IMR-90 (cell line): ENCODE results near the gene PTPRCAP. TPM values are rescaled to one million over a fixed set of nuclear protein-coding genes. Genes with fewer than 3 reads are reported as not detected.

ENCODE experiments used
- ATAC-seq: fragments of 200-7000 bp; cut with Tn5 transposase; 2 replicates; pipeline ENCODE4 v1.9.1; 2020; ENCODE audit warnings: low read depth, mild to moderate bottlenecking, moderate library complexity
- BruUV-seq: library from RNA; stranded (reverse); fragments of 400-500 nt; replicated peaks from 2 replicates; lab custom pipeline; 2021; lab: Mats Ljungman, UMichigan
- CTCF ChIA-PET: fragments of 300-600 bp; formaldehyde crosslinking; extraction: SDS; loops from one replicate; lab custom pipeline; 2021; ENCODE audit warnings: antibody characterized with exemption; lab: Yijun Ruan, JAX
- POLR2A ChIA-PET: fragments of 300-600 bp; sonication (Branson Sonifier 250); formaldehyde crosslinking; loops from one replicate; lab custom pipeline; 2022; ENCODE audit warnings: antibody characterized with exemption; ENCODE audit not compliant: unreplicated experiment; lab: Charles Lee
- DNase-seq: peaks from one replicate; pipeline ENCODE4 v3.0.0; 2013
- H2AFZ ChIP-seq: replicated peaks from 2 replicates; pipeline ENCODE3; 2013; ENCODE audit warnings: low read length, mild to moderate bottlenecking; ENCODE audit not compliant: poor library complexity
- H2AK5ac ChIP-seq: 2 replicates; pipeline ENCODE4 v1.6.1; 2013; ENCODE audit warnings: low read depth, low read length, inconsistent platforms
- H2AK9ac ChIP-seq: replicated peaks from 2 replicates; pipeline ENCODE3; 2013; ENCODE audit warnings: mild to moderate bottlenecking, low read depth, low read length, moderate library complexity; ENCODE audit not compliant: poor library complexity
- H2BK120ac ChIP-seq: 2 replicates; pipeline ENCODE4 v1.6.1; 2013; ENCODE audit warnings: low read depth, low read length, inconsistent platforms
- H2BK15ac ChIP-seq: 3 replicates; pipeline ENCODE4 v1.6.1; 2013; ENCODE audit warnings: low read depth, low read length, inconsistent platforms
- H2BK20ac ChIP-seq: 2 replicates; pipeline ENCODE4 v1.6.1; 2013; ENCODE audit warnings: low read depth, mild to moderate bottlenecking, inconsistent platforms, low read length, moderate library complexity
- H2BK5ac ChIP-seq: 2 replicates; pipeline ENCODE4 v1.6.1; 2013; ENCODE audit warnings: mild to moderate bottlenecking, low read depth, low read length, inconsistent platforms; ENCODE audit not compliant: poor library complexity, severe bottlenecking
- H3K14ac ChIP-seq: replicated peaks from 2 replicates; pipeline ENCODE4 v1.6.1; 2013; ENCODE audit warnings: low read depth, low read length, inconsistent platforms
- H3K18ac ChIP-seq: 2 replicates; pipeline ENCODE4 v1.6.1; 2013; ENCODE audit warnings: low read depth, low read length, control low read depth
- H3K23ac ChIP-seq: 2 replicates; pipeline ENCODE4 v1.6.1; 2013; ENCODE audit warnings: low read depth, low read length, inconsistent platforms
- H3K27ac ChIP-seq: 2 replicates; pipeline ENCODE4 v1.5.1; 2013; ENCODE audit warnings: mild to moderate bottlenecking, control low read depth, low read length; ENCODE audit not compliant: insufficient read depth
- H3K27me3 ChIP-seq: 2 replicates; pipeline ENCODE4 v1.6.1; 2013; ENCODE audit warnings: low read length; ENCODE audit not compliant: control insufficient read depth, insufficient read depth
- H3K36me3 ChIP-seq: 2 replicates; pipeline ENCODE4 v1.6.1; 2013; ENCODE audit warnings: low read length, mixed read lengths; ENCODE audit not compliant: control insufficient read depth, insufficient read depth
- H3K4ac ChIP-seq: 2 replicates; pipeline ENCODE4 v1.6.1; 2013; ENCODE audit warnings: low read depth, low read length, inconsistent platforms
- H3K4me1 ChIP-seq: 2 replicates; pipeline ENCODE4 v1.6.1; 2013; ENCODE audit warnings: low read length, mixed read lengths; ENCODE audit not compliant: control insufficient read depth, insufficient read depth
- H3K4me2 ChIP-seq: 2 replicates; pipeline ENCODE4 v1.6.1; 2013; ENCODE audit warnings: low read depth, mild to moderate bottlenecking, control low read depth, low read length, moderate library complexity
- H3K4me3 ChIP-seq: 2 replicates; pipeline ENCODE4 v1.5.1; 2013; ENCODE audit warnings: low read depth, mild to moderate bottlenecking, control low read depth, low read length, moderate library complexity; ENCODE audit not compliant: insufficient read depth
- H3K56ac ChIP-seq: 2 replicates; pipeline ENCODE4 v1.6.1; 2013; ENCODE audit warnings: low read length, inconsistent platforms; ENCODE audit not compliant: insufficient read depth; ENCODE audit errors: extremely low read depth
- H3K79me1 ChIP-seq, 2 experiments: 2 replicates each; pipeline ENCODE4 v1.6.1; 2013; ENCODE audit warnings: low read length in 2 of 2, inconsistent platforms in 1 of 2, low read depth in 1 of 2
- H3K9ac ChIP-seq: 2 replicates; pipeline ENCODE4 v1.6.1; 2013; ENCODE audit warnings: low read depth, low read length, control low read depth
- H3K9me1 ChIP-seq: 2 replicates; pipeline ENCODE4 v1.6.1; 2013; ENCODE audit warnings: low read length, inconsistent platforms; ENCODE audit not compliant: insufficient read depth
- H3K9me3 ChIP-seq: 2 replicates; pipeline ENCODE4 v1.6.1; 2013; ENCODE audit warnings: low read length; ENCODE audit not compliant: control insufficient read depth, insufficient read depth
- H4K20me1 ChIP-seq: 2 replicates; pipeline ENCODE4 v1.6.1; 2013; ENCODE audit warnings: low read length, inconsistent platforms; ENCODE audit not compliant: insufficient read depth
- H4K5ac ChIP-seq: 2 replicates; pipeline ENCODE4 v1.6.1; 2013; ENCODE audit warnings: mild to moderate bottlenecking, low read depth, low read length, control low read depth
- H4K8ac ChIP-seq, 2 experiments: 2 replicates each; pipeline ENCODE4 v1.6.1; 2013; ENCODE audit warnings: low read depth in 2 of 2, low read length in 2 of 2, control low read depth in 1 of 2, inconsistent platforms in 1 of 2
- H4K91ac ChIP-seq: 2 replicates; pipeline ENCODE4 v1.6.1; 2013; ENCODE audit warnings: low read depth, low read length, inconsistent platforms; ENCODE audit not compliant: insufficient read depth
- BHLHE40 ChIP-seq: fragments of 150-350 bp; IDR thresholded peaks from 2 replicates; pipeline ENCODE4 v1.6.1; 2016; ENCODE audit warnings: mild to moderate bottlenecking, low read depth, low read length
- FOS ChIP-seq: fragments of 150-350 bp; IDR thresholded peaks from 2 replicates; pipeline ENCODE4 v1.6.1; 2016; ENCODE audit warnings: low read depth, low read length
- MAFK ChIP-seq: IDR thresholded peaks from 2 replicates; pipeline ENCODE4 v1.6.1; 2012; ENCODE audit warnings: low read depth, low read length, improper control_type of control experiment
- MAZ ChIP-seq: IDR thresholded peaks from 2 replicates; pipeline ENCODE4 v1.6.1; 2012; ENCODE audit warnings: low read depth, mild to moderate bottlenecking, low read length, improper control_type of control experiment, moderate library complexity, borderline replicate concordance
- MXI1 ChIP-seq: IDR thresholded peaks from 2 replicates; pipeline ENCODE4 v1.6.1; 2012; ENCODE audit warnings: low read depth, mild to moderate bottlenecking, low read length, moderate library complexity, borderline replicate concordance
- NFE2L2 ChIP-seq: fragments of 150-350 bp; IDR thresholded peaks from 2 replicates; pipeline ENCODE4 v1.6.1; 2016; ENCODE audit warnings: low read depth, mild to moderate bottlenecking, low read length
- POLR2A ChIP-seq: IDR thresholded peaks from 2 replicates; pipeline ENCODE4 v1.6.1; 2012; ENCODE audit warnings: mild to moderate bottlenecking, low read depth, low read length
- RAD21 ChIP-seq: IDR thresholded peaks from 2 replicates; pipeline ENCODE4 v1.6.1; 2012; ENCODE audit warnings: low read length, improper control_type of control experiment
- RCOR1 ChIP-seq: IDR thresholded peaks from 2 replicates; pipeline ENCODE4 v1.6.1; 2012; ENCODE audit warnings: mild to moderate bottlenecking, low read length, improper control_type of control experiment; ENCODE audit not compliant: insufficient replicate concordance
- RFX5 ChIP-seq: IDR thresholded peaks from 2 replicates; pipeline ENCODE4 v1.8.0; 2012; ENCODE audit warnings: low read depth, mild to moderate bottlenecking, low read length, moderate library complexity
- USF2 ChIP-seq: fragments of 150-350 bp; IDR thresholded peaks from 2 replicates; pipeline ENCODE4 v1.6.1; 2017; ENCODE audit warnings: mild to moderate bottlenecking, antibody characterized with exemption, low read length, low read depth
- WGBS, 2 experiments: methylation state at CpG; one replicate each; pipeline versions ENCODE4 v1.1.5 to v1.1.7; 2013; ENCODE audit warnings: missing lambda C conversion rate in 2 of 2; ENCODE audit not compliant: insufficient read length in 1 of 2; ENCODE audit errors: extremely low coverage in 2 of 2; 5-methylcytosine and 5-hydroxymethylcytosine counted together
- dilution Hi-C: fragments of 300-500 bp; cut with HindIII; formaldehyde crosslinking; loops from one replicate; pipeline ENCODE4 v1.14.3; 2018; ENCODE audit warnings: low sequenced_read_pairs; ENCODE audit not compliant: unreplicated experiment
- in situ Hi-C: fragments of 300-500 bp; cut with MboI; formaldehyde crosslinking; loops from 3 replicates; pipeline ENCODE4 v1.14.3; 2019; ENCODE audit warnings: low sequenced_read_pairs, inconsistent platforms, mixed read lengths
- intact Hi-C: fragments of 100-400 bp; cut with micrococcal nuclease; formaldehyde crosslinking; loops from 2 replicates; pipeline ENCODE4 v1.10.0; 2022
- polyA plus RNA-seq, 3 experiments: library from polyadenylated mRNA; depleted of rRNA; stranded (reverse); fragments of >200 nt; gene quantifications; 2 replicates each; pipeline ENCODE4 v1.2.3, GENCODE V29; 2012; ENCODE audit warnings: low replicate concordance in 1 of 3
- total RNA-seq: library from RNA; depleted of rRNA; stranded (reverse); fragments of >200 nt; gene quantifications from 2 replicates; pipeline ENCODE4 v1.2.3, GENCODE V29; 2012
- TF ChIP-seq, protein P1 (sequence below): fragments of 150-350 bp; IDR thresholded peaks from 2 replicates; pipeline ENCODE4 v1.6.1; 2016; ENCODE audit warnings: low read depth, mild to moderate bottlenecking, low read length, moderate library complexity, borderline replicate concordance

PTPRCAP gene
- total and polyA plus RNA-seq, 2 of the 4 experiments (the other 2 are of a cell fraction): 0.24 TPM; not detected in 1

DNA sequence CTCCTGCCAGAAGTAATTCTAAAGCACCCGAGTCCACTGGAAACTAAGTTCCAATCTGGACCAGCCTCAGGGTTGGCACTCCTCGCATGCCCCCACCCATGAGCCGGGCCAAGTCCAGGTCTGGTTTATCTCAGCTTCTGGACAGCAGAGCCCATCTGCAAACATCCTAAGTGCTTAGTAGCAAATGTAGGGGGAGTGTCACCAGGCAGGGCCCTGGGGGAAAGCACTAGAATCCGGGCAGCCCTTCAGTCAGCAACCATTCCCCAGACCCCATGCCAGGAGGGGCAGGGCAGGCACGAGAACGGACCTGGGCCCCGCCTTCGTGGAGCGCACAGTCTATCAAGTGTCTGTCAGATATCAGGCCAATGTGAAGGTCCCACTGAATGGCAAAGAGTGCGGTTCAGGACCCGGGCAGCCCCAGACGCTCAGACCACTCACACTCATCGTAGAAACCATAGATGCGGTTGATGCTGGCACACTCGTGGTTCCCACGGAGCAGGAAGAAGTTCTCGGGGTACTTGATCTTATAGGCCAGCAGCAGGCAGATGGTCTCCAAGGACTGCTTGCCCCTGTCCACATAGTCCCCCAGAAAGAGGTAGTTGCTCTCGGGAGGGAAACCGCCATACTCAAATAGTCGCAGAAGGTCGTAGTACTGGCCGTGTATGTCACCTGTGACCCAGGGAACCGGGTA is 37.1 kb downstream of the PTPRCAP start (continued):
- no peak for TF ChIP-seq USF2
- TF ChIP-seq FOS: no peak

- no peak overlapping the region for H4K91ac ChIP-seq
- H3K56ac ChIP-seq: no peak overlapping the region
- TSS peak; percentile 87 for BruUV-seq
- peaks cover 35% of the 10 kb centered on the region for H4K20me1 ChIP-seq
- H4K5ac ChIP-seq: no peak overlapping the region
- H2AK9ac ChIP-seq: peak overlapping the region; percentile 44
- H3K79me1 ChIP-seq: peaks cover 17 to 35% of the 10 kb centered on the region in 2 experiments; a peak in 3 of 4 replicates
- no peak overlapping the region for H3K4me3 ChIP-seq
- H2BK20ac ChIP-seq: no peak overlapping the region
- WGBS, 2 experiments: 87% methylated on average over 16 of the region's 31 CpGs; no CpG with 5 or more reads in 1 of the 2 experiments
- no peak overlapping the region for H3K27ac ChIP-seq
- no peaks in the 10 kb centered on the region for H3K9me1 ChIP-seq
- H3K4ac ChIP-seq: no peak overlapping the region
- peaks cover 13% of the 10 kb centered on the region for H3K4me1 ChIP-seq
- H2AFZ ChIP-seq: peak overlapping the region; percentile 14
- H2AK5ac ChIP-seq: no peak overlapping the region
- in situ Hi-C loops (no loop called here), intact Hi-C loops (no loop called here), dilution Hi-C loops (no loop called here)
- H2BK120ac ChIP-seq: no peak overlapping the region
- POLR2A ChIA-PET: no interaction called here
- H3K27me3 ChIP-seq: no peaks in the 10 kb centered on the region
- H3K9ac ChIP-seq: no peak overlapping the region
- H3K18ac ChIP-seq: no peak overlapping the region
- ATAC-seq: no peak
- no peak overlapping the region for H2BK5ac ChIP-seq
- no peak overlapping the region for H3K23ac ChIP-seq
- no peaks in the 10 kb centered on the region for H3K9me3 ChIP-seq
- CTCF ChIA-PET: no interaction called here
- H3K4me2 ChIP-seq: no peak overlapping the region
- no peak overlapping the region for H3K14ac ChIP-seq
- H3K36me3 ChIP-seq: peaks cover 41% of the 10 kb centered on the region
- no peak for DNase-seq
- H4K8ac ChIP-seq: no peak overlapping the region
- no peak overlapping the region for H2BK15ac ChIP-seq
- TF ChIP-seq MAZ (no peak), POLR2A (no peak), FOS (no peak), MAFK (no peak), NFE2L2 (no peak), MXI1 (no peak), RFX5 (no peak), BHLHE40 (no peak), RCOR1 (no peak), RAD21 (no peak), USF2 (no peak)
- TF ChIP-seq, protein P1, sequence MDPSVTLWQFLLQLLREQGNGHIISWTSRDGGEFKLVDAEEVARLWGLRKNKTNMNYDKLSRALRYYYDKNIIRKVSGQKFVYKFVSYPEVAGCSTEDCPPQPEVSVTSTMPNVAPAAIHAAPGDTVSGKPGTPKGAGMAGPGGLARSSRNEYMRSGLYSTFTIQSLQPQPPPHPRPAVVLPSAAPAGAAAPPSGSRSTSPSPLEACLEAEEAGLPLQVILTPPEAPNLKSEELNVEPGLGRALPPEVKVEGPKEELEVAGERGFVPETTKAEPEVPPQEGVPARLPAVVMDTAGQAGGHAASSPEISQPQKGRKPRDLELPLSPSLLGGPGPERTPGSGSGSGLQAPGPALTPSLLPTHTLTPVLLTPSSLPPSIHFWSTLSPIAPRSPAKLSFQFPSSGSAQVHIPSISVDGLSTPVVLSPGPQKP: no peak
Observed at GRCh38 chr11:67398661-67399563, 38.6 kb downstream of the PTPRCAP start.
